ENCODE measurements around the gene ATP7A.
"Not testable (repeated sequence)": the region's sequence is repeated elsewhere in the genome, so short reads cannot be mapped to it uniquely, and the experiment has no call there.

ATP7A gene

GRCh38 chrX:78066110-78066509, 155.6 kb downstream of the ATP7A start:
- H3K27me3 ChIP-seq = no peaks in the 10 kb centered on the region
- peaks cover 0 to 8% (median 0%) of the 10 kb centered on the region in 3 donors for H3K9me3 ChIP-seq
- no peak for TF ChIP-seq CTCF (IDR thresholded peaks at IDR 0.05)
- H3K27ac ChIP-seq = peak overlapping the region; percentile 71 to 79
- DNase-seq = no peak
- H3K4me1 ChIP-seq = peaks cover 0 to 3% (median 0%) of the 10 kb centered on the region in 4 donors
- H3K36me3 ChIP-seq = no peaks in the 10 kb centered on the region
- intact Hi-C loops (cut with DNase I; ENCODE audit: low total_unique reads) = no loop called here
- no peak overlapping the region for H3K4me3 ChIP-seq

GRCh38 chrX:78071331-78071730, 160.8 kb downstream of the ATP7A start:
- Histone ChIP-seq H3K27ac (no peak overlapping the region), H3K36me3 (no peaks in the 10 kb centered on the region), H3K27me3 (no peaks in the 10 kb centered on the region), H3K9me3 (peaks cover 0 to 13% (median 11%) of the 10 kb centered on the region in 3 donors), H3K4me3 (no peak overlapping the region), H3K4me1 (no peaks in the 10 kb centered on the region)
- TF ChIP-seq CTCF (IDR thresholded peaks at IDR 0.05) = no peak
- intact Hi-C loops (cut with DNase I; ENCODE audit: low total_unique reads) = no loop called here
- no peak for DNase-seq

- H3K4me3 ChIP-seq; intact Hi-C loops (cut with DNase I; ENCODE audit: low total_unique reads); H3K4me1 ChIP-seq; H3K27me3 ChIP-seq; H3K27ac ChIP-seq; H3K36me3 ChIP-seq; DNase-seq: not testable (repeated sequence)
- H3K9me3 ChIP-seq = peaks cover 0 to 13% (median 11%) of the 10 kb centered on the region in 3 donors
These were observed 162.9 kb downstream of the ATP7A start for GRCh38 chrX:78073147-78074077.

GRCh38 chrX:78074088-78074487, 163.6 kb downstream of the ATP7A start:
- H3K4me3 ChIP-seq = no peak overlapping the region
- peaks cover 0 to 13% (median 5%) of the 10 kb centered on the region in 3 donors for H3K9me3 ChIP-seq
- H3K27ac ChIP-seq = no peak overlapping the region
- DNase-seq = no peak
- H3K36me3 ChIP-seq = no peaks in the 10 kb centered on the region
- TF ChIP-seq CTCF (IDR thresholded peaks at IDR 0.05) = no peak
- H3K4me1 ChIP-seq = no peaks in the 10 kb centered on the region
- H3K27me3 ChIP-seq = no peaks in the 10 kb centered on the region
- intact Hi-C loops (cut with DNase I; ENCODE audit: low total_unique reads) = no loop called here

- no peak for DNase-seq
- Histone ChIP-seq H3K9me3 (peaks cover 0 to 13% (median 4%) of the 10 kb centered on the region in 3 donors), H3K27me3 (no peaks in the 10 kb centered on the region), H3K27ac (no peak overlapping the region), H3K4me3 (no peak overlapping the region), H3K36me3 (no peaks in the 10 kb centered on the region), H3K4me1 (no peaks in the 10 kb centered on the region)
- TF ChIP-seq CTCF (IDR thresholded peaks at IDR 0.05) = no peak
- intact Hi-C loops (cut with DNase I; ENCODE audit: low total_unique reads) = no loop called here
These were observed 165.4 kb downstream of the ATP7A start for GRCh38 chrX:78075787-78076389.

GRCh38 chrX:78081413-78081812, 170.9 kb downstream of the ATP7A start:
- H3K27me3 ChIP-seq; H3K4me3 ChIP-seq; H3K4me1 ChIP-seq; H3K9me3 ChIP-seq; intact Hi-C loops (cut with DNase I; ENCODE audit: low total_unique reads); H3K27ac ChIP-seq; DNase-seq; H3K36me3 ChIP-seq: not testable (repeated sequence)

Data from tibial artery (tissue), 4 donors.